ENCODE data around the gene GLMP.

DNA sequence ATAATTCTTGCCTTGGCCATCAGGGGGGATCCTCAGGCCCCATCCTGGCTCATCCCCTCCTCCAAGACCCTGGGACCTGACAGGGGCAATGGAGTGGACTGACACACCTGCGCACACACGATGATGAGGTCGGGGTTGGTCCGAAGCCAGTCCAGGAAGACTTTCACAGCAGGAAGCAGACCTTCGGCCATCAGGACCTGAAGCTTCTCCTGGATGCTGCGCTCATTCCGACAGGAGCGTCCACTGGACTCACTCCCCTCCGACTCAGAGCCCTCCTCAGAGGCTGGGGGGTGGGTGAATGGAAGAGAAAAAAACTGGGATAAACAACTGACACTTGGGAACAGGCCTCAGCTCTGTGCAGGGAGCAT, 32.2 kb downstream of the GLMP start:
- TF ChIP-seq POLR2AphosphoS5 (IDR thresholded peaks at IDR 0.05; ENCODE audit: low read depth, low read length): no peak
- TF ChIP-seq, protein P1, sequence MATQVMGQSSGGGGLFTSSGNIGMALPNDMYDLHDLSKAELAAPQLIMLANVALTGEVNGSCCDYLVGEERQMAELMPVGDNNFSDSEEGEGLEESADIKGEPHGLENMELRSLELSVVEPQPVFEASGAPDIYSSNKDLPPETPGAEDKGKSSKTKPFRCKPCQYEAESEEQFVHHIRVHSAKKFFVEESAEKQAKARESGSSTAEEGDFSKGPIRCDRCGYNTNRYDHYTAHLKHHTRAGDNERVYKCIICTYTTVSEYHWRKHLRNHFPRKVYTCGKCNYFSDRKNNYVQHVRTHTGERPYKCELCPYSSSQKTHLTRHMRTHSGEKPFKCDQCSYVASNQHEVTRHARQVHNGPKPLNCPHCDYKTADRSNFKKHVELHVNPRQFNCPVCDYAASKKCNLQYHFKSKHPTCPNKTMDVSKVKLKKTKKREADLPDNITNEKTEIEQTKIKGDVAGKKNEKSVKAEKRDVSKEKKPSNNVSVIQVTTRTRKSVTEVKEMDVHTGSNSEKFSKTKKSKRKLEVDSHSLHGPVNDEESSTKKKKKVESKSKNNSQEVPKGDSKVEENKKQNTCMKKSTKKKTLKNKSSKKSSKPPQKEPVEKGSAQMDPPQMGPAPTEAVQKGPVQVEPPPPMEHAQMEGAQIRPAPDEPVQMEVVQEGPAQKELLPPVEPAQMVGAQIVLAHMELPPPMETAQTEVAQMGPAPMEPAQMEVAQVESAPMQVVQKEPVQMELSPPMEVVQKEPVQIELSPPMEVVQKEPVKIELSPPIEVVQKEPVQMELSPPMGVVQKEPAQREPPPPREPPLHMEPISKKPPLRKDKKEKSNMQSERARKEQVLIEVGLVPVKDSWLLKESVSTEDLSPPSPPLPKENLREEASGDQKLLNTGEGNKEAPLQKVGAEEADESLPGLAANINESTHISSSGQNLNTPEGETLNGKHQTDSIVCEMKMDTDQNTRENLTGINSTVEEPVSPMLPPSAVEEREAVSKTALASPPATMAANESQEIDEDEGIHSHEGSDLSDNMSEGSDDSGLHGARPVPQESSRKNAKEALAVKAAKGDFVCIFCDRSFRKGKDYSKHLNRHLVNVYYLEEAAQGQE (IDR thresholded peaks at IDR 0.05; ENCODE audit: insufficient read depth in 1 of 2, low read depth in 2 of 2, low read length in 2 of 2): no peak
- TF ChIP-seq TAF1 (IDR thresholded peaks at IDR 0.05; ENCODE audit: borderline replicate concordance, insufficient read depth, low read length): no peak
- TF ChIP-seq FOXP2 (optimal IDR thresholded peaks at IDR 0.05; ENCODE audit: borderline replicate concordance, extremely low read depth, extremely low read length, insufficient read depth): no peak
